A549 (cell line): ENCODE results near the gene SORCS2. TPM values are rescaled to one million over a fixed set of nuclear protein-coding genes. Genes with fewer than 3 reads are reported as not detected.

ENCODE experiments used
- ATAC-seq, 2 experiments: fragments of 200-7000 bp in 1 of 2; fragments of >200 bp in 1 of 2; cut with Nextera tagmentation in 1 of 2; cut with Tn5 transposase in 1 of 2; 3 replicates each; pipeline versions ENCODE4 v1.8.0 to v1.9.1; 2018 to 2020; ENCODE audit warnings: mild to moderate bottlenecking in 1 of 2, moderate library complexity in 1 of 2
- CTCF ChIA-PET: fragments of 300-600 bp; sonication (Branson Sonifier 250); formaldehyde crosslinking; extraction: SDS; loops from one replicate; lab custom pipeline; 2021; ENCODE audit warnings: antibody characterized with exemption, inconsistent platforms; lab: Yijun Ruan, JAX
- POLR2A ChIA-PET: fragments of 350-600 bp; formaldehyde crosslinking; extraction: SDS; loops from one replicate; lab custom pipeline; 2021; ENCODE audit warnings: antibody characterized with exemption, inconsistent platforms; lab: Yijun Ruan, JAX
- DNase-seq, 2 experiments: peaks; one replicate each; pipeline versions ENCODE4 v3.0.0 to v3.0.0-alpha.2; 2011 to 2016; ENCODE audit warnings: low read depth in 1 of 2, low spot score in 1 of 2
- FAIRE-seq: peaks from 2 replicates; lab custom pipeline; 2011; peaks lifted over from hg19 to GRCh38; lab: Jason Lieb, UNC
- H3K27ac ChIP-seq, 2 experiments: fragments of >200 bp; sonication (Bioruptor Twin); formaldehyde crosslinking; 3 replicates each; pipeline ENCODE4 v1.5.1; 2016 to 2017
- H3K4me1 ChIP-seq: fragments of >200 bp; sonication (Bioruptor Twin); formaldehyde crosslinking; 3 replicates; pipeline ENCODE4 v1.6.1; 2016
- H3K4me2 ChIP-seq: fragments of >200 bp; sonication (Bioruptor Twin); formaldehyde crosslinking; 3 replicates; pipeline ENCODE4 v1.6.1; 2016
- H3K4me3 ChIP-seq: fragments of >200 bp; sonication (Bioruptor Twin); formaldehyde crosslinking; 3 replicates; pipeline ENCODE4 v1.5.1; 2016
- H3K9me3 ChIP-seq: fragments of >200 bp; sonication (Bioruptor Twin); formaldehyde crosslinking; 3 replicates; pipeline ENCODE4 v1.6.1; 2016
- BHLHE40 ChIP-seq: IDR thresholded peaks from 2 replicates; pipeline ENCODE4 v1.6.1; 2012; ENCODE audit warnings: low read depth, low read length, inconsistent platforms
- CBX2 ChIP-seq: fragments of 200-600 bp; sonication (generic); IDR thresholded peaks from 2 replicates; pipeline ENCODE4 v1.6.1; 2016; ENCODE audit warnings: low read depth, mild to moderate bottlenecking, borderline replicate concordance
- CHD4 ChIP-seq: fragments of 200-600 bp; sonication (generic); IDR thresholded peaks from 2 replicates; pipeline ENCODE4 v1.6.1; 2016; ENCODE audit warnings: antibody characterized with exemption, mild to moderate bottlenecking, borderline replicate concordance
- EHF ChIP-seq: fragments of 250-450 bp; sonication (Bioruptor Pico); IDR thresholded peaks from 2 replicates; pipeline ENCODE4 v1.5.0; 2020; ENCODE audit warnings: mild to moderate bottlenecking
- FOSL2 ChIP-seq, 2 experiments: fragments of 450-650 bp in 1 of 2; fragments of >200 bp in 1 of 2; sonication (Bioruptor Twin) in 1 of 2; formaldehyde crosslinking; IDR thresholded peaks; 2 replicates each; pipeline versions ENCODE4 v1.5.0 to v1.6.1; 2016 to 2020; ENCODE audit warnings: mild to moderate bottlenecking in 1 of 2, moderate library complexity in 1 of 2
- FOXS1 ChIP-seq: fragments of 250-450 bp; sonication (Bioruptor Pico); IDR thresholded peaks from 2 replicates; pipeline ENCODE4 v1.5.0; 2020; ENCODE audit warnings: mild to moderate bottlenecking, moderate library complexity
- HEYL ChIP-seq: fragments of 250-450 bp; sonication (Bioruptor Pico); IDR thresholded peaks from 2 replicates; pipeline ENCODE4 v1.8.0; 2021; ENCODE audit warnings: mild to moderate bottlenecking, moderate library complexity
- HOXA7 ChIP-seq: fragments of 250-450 bp; sonication (Bioruptor Pico); IDR thresholded peaks from 2 replicates; pipeline ENCODE4 v1.5.0; 2020; ENCODE audit warnings: mild to moderate bottlenecking, moderate library complexity
- JUNB ChIP-seq: fragments of >200 bp; sonication (Bioruptor Twin); formaldehyde crosslinking; IDR thresholded peaks from 2 replicates; pipeline ENCODE4 v1.6.1; 2016
- KDM5A ChIP-seq: fragments of 200-600 bp; sonication (generic); IDR thresholded peaks from 2 replicates; pipeline ENCODE4 v1.6.1; 2016; ENCODE audit warnings: antibody characterized with exemption, mild to moderate bottlenecking
- MAZ ChIP-seq: fragments of 150-350 bp; IDR thresholded peaks from 2 replicates; pipeline ENCODE4 v1.6.1; 2014; ENCODE audit warnings: antibody characterized with exemption, low read depth, low read length, borderline replicate concordance
- MYC ChIP-seq: IDR thresholded peaks from 2 replicates; pipeline ENCODE4 v1.6.1; 2012; ENCODE audit warnings: mild to moderate bottlenecking, inconsistent platforms, low read length, improper control_type of control experiment, borderline replicate concordance
- NR3C1 ChIP-seq: fragments of >200 bp; sonication (Bioruptor Twin); formaldehyde crosslinking; IDR thresholded peaks from 3 replicates; pipeline ENCODE4 v1.6.1; 2017
- POLR2A ChIP-seq: IDR thresholded peaks from 2 replicates; pipeline ENCODE4 v1.6.1; 2012; ENCODE audit warnings: mild to moderate bottlenecking, low read length
- RARB ChIP-seq: fragments of 250-450 bp; sonication (Bioruptor Pico); IDR thresholded peaks from 2 replicates; pipeline ENCODE4 v1.8.0; 2021; ENCODE audit warnings: mild to moderate bottlenecking, moderate library complexity
- RCOR1 ChIP-seq: fragments of 150-350 bp; IDR thresholded peaks from 2 replicates; pipeline ENCODE4 v1.6.1; 2014; ENCODE audit warnings: antibody characterized with exemption, low read length, low read depth
- RNF2 ChIP-seq: fragments of 200-600 bp; sonication (generic); IDR thresholded peaks from 2 replicates; pipeline ENCODE4 v1.6.1; 2016; ENCODE audit warnings: low read depth, mild to moderate bottlenecking, antibody characterized with exemption, moderate library complexity, borderline replicate concordance
- SREBF2 ChIP-seq: fragments of 450-650 bp; IDR thresholded peaks from 2 replicates; pipeline ENCODE4 v1.6.1; 2014; ENCODE audit warnings: mild to moderate bottlenecking, moderate library complexity
- TFCP2L1 ChIP-seq: fragments of 250-450 bp; sonication (Bioruptor Pico); IDR thresholded peaks from 2 replicates; pipeline ENCODE4 v1.5.0; 2021; ENCODE audit warnings: mild to moderate bottlenecking
- TP53 ChIP-seq: fragments of 250-450 bp; sonication (Bioruptor Pico); IDR thresholded peaks from 2 replicates; pipeline ENCODE4 v1.5.0; 2021; ENCODE audit warnings: mild to moderate bottlenecking, moderate library complexity
- ZFP36 ChIP-seq: fragments of 450-650 bp; IDR thresholded peaks from 2 replicates; pipeline ENCODE4 v1.6.1; 2014; ENCODE audit warnings: borderline replicate concordance; ENCODE audit not compliant: partially characterized antibody
- ZSCAN20 ChIP-seq: fragments of 250-450 bp; sonication (Bioruptor Pico); IDR thresholded peaks from 2 replicates; pipeline ENCODE4 v1.8.0; 2022; ENCODE audit warnings: mild to moderate bottlenecking, moderate library complexity
- WGBS: methylation state at CpG from one replicate; pipeline ENCODE4 v1.1.6; 2017; ENCODE audit errors: missing lambda C conversion rate; 5-methylcytosine and 5-hydroxymethylcytosine counted together
- polyA plus RNA-seq, 4 experiments: library from polyadenylated mRNA; depleted of rRNA in 3 of 4; stranded (reverse); fragments of >200 nt; fragmentation: RNase III in 1 of 4; extraction: RNeasy Plus Mini Kit Qiagen cat#74134 plus additional on column Dnase treatment in 1 of 4; gene quantifications; 2 replicates in 3 of 4; 3 replicates in 1 of 4; pipeline ENCODE4 v1.2.3, GENCODE V29; 2011 to 2017
- TF ChIP-seq, protein P1 (sequence below): fragments of >200 bp; sonication (Bioruptor Twin); formaldehyde crosslinking; IDR thresholded peaks from 2 replicates; pipeline ENCODE4 v1.6.1; 2016
- TF ChIP-seq, protein P2 (sequence below): fragments of 150-350 bp; IDR thresholded peaks from 2 replicates; pipeline ENCODE4 v1.6.1; 2014; ENCODE audit warnings: low read depth, mild to moderate bottlenecking, low read length
- TF ChIP-seq, protein P3 (sequence below): fragments of 250-450 bp; sonication (Bioruptor Pico); IDR thresholded peaks from 2 replicates; pipeline ENCODE4 v1.5.0; 2021; ENCODE audit warnings: mild to moderate bottlenecking, moderate library complexity, borderline replicate concordance

The SORCS2 gene
- polyA plus RNA-seq, 2 of the 4 experiments (the other 2 are of a cell fraction), result 1.4 to 4.6 TPM

DNA sequence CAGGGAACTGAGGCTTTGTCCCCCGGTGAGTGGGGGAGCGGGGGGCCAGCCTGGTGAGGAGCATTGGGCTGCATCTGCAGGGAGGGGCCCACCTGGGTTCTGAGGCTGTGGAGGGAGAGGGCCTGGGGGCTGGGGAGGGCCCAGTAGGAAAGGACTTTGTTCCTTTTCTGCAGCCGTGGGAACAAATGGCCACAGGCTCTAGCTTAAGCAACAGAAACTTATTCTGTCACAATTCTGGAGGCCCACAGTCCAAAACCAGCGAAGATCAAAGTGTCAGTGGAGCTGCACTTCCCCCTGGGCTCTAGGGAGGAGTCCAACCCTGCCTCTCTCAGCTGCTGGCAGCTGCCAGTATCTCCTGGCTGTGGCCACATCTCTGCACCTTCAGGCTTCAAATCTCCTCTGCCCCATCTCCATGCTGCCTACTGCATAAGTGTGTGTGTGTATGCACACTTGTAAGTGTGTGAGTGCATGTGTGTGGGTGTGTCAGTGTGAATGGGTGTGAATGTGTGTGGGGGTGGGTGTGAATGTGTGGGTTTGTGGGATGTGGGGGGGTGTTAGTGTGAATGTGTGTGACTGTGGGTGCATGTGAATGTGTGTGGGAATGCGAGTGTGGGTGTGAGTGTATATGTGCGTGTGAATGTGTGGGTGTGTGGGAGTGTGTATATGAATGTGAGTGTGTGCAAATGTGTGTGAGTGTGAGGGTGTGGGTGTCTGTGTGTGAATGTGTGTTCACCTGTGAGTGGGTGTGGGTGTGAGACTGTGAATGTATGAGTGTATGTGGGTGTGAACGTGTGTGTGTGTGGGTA lies 446.8 kb downstream of the SORCS2 start:
- Histone ChIP-seq H3K4me2 (no peak overlapping the region), H3K27ac (no peak overlapping the region), H3K4me3 (no peak overlapping the region), H3K9me3 (peaks cover 5% of the 10 kb centered on the region; the same call in 2 of the 3 replicates), H3K4me1 (no peaks in the 10 kb centered on the region)
- no peak for TF ChIP-seq HEYL
- no peak for TF ChIP-seq RCOR1
- no peak for TF ChIP-seq EHF (CRISPR knock-in tag)
- no peak for TF ChIP-seq RNF2
- TF ChIP-seq FOSL2 (IDR thresholded peaks at IDR 0.05), result no peak
- no peak for TF ChIP-seq FOSL2 (CRISPR knock-in tag; IDR thresholded peaks at IDR 0.05)
- TF ChIP-seq BHLHE40, result no peak
- WGBS, result 68% methylated on average over 5 of the region's 7 CpGs
- ChIA-PET POLR2A (no interaction called here), CTCF (no interaction called here)
- FAIRE-seq, result no peak
- no peak for ATAC-seq
- DNase-seq, result no peak

DNA sequence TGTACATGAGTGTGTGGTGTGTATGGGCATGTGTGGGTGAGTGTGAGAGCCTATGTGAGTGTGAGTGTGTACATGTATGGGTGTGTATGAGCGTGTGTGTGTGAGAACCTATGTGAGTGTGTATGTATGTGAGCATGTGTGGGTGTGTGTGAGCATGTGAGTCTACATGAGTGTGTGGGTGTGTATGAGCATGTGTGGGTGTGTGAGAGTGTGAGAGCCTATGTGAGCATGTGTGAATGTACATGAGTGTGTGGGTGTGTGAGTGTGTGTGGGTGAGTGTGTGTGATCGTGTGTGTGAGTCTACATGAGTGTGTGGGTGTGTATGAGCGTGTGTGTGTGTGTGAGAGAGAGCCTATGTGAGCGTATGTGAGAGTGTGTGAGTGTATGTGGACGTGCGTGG lies 447.8 kb downstream of the SORCS2 start:
- ATAC-seq (no peak), DNase-seq (no peak), FAIRE-seq (no peak)
- TF ChIP-seq HOXA7 (CRISPR knock-in tag), result no peak
- no peak for TF ChIP-seq MYC
- TF ChIP-seq NR3C1, result no peak
- TF ChIP-seq, protein P1, sequence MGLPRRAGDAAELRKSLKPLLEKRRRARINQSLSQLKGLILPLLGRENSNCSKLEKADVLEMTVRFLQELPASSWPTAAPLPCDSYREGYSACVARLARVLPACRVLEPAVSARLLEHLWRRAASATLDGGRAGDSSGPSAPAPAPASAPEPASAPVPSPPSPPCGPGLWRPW, result no peak
- TF ChIP-seq CBX2, result no peak
- TF ChIP-seq ZFP36, result no peak
- no peak for TF ChIP-seq MAZ
- TF ChIP-seq FOXS1 (CRISPR knock-in tag), result no peak
- no peak for TF ChIP-seq SREBF2
- Histone ChIP-seq H3K27ac (no peak overlapping the region), H3K4me2 (no peak overlapping the region), H3K9me3 (peaks cover 14% of the 10 kb centered on the region; the same call in 2 of the 3 replicates), H3K4me3 (no peak overlapping the region), H3K4me1 (no peaks in the 10 kb centered on the region)
- POLR2A ChIA-PET, result no interaction called here
- WGBS, result 39% methylated on average over 6 of the region's 6 CpGs
- CTCF ChIA-PET, result no interaction called here

DNA sequence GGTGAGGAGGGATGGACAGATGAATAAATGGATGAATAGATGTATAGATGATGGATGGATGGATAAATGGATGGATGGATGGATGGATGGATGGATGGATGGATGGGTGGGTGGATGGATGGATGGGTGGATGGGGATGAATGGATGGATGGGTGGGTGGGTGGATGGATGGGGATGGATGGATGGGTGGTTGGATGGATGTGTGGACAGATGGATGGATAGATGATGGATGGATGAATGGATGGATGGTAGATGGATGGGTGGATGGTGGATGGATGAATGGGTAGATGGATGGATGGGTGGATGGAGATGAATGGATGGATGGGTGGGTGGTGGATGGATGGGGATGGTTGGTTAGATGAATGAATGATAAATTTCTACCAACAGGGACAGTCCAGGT lies 449.4 kb downstream of the SORCS2 start:
- Histone ChIP-seq H3K9me3 (peaks cover 15% of the 10 kb centered on the region; the same call in 2 of the 3 replicates), H3K4me3 (no peak overlapping the region), H3K4me1 (no peaks in the 10 kb centered on the region), H3K4me2 (no peak overlapping the region), H3K27ac (no peak overlapping the region)
- FAIRE-seq (no peak), ATAC-seq (no peak), DNase-seq (no peak)
- TF ChIP-seq MYC (no peak), EHF (CRISPR knock-in tag) (no peak), KDM5A (no peak), RNF2 (no peak), POLR2A (no peak), TP53 (CRISPR knock-in tag) (no peak), NR3C1 (no peak), ZSCAN20 (no peak), CHD4 (no peak), RARB (CRISPR knock-in tag) (no peak), TFCP2L1 (CRISPR knock-in tag) (no peak), HEYL (no peak), JUNB (no peak)
- TF ChIP-seq, protein P2, sequence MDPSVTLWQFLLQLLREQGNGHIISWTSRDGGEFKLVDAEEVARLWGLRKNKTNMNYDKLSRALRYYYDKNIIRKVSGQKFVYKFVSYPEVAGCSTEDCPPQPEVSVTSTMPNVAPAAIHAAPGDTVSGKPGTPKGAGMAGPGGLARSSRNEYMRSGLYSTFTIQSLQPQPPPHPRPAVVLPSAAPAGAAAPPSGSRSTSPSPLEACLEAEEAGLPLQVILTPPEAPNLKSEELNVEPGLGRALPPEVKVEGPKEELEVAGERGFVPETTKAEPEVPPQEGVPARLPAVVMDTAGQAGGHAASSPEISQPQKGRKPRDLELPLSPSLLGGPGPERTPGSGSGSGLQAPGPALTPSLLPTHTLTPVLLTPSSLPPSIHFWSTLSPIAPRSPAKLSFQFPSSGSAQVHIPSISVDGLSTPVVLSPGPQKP, result no peak
- TF ChIP-seq, protein P3, sequence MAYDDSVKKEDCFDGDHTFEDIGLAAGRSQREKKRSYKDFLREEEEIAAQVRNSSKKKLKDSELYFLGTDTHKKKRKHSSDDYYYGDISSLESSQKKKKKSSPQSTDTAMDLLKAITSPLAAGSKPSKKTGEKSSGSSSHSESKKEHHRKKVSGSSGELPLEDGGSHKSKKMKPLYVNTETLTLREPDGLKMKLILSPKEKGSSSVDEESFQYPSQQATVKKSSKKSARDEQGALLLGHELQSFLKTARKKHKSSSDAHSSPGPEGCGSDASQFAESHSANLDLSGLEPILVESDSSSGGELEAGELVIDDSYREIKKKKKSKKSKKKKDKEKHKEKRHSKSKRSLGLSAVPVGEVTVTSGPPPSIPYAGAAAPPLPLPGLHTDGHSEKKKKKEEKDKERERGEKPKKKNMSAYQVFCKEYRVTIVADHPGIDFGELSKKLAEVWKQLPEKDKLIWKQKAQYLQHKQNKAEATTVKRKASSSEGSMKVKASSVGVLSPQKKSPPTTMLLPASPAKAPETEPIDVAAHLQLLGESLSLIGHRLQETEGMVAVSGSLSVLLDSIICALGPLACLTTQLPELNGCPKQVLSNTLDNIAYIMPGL (CRISPR knock-in tag), result no peak
- ChIA-PET CTCF (no interaction called here), POLR2A (no interaction called here)
